Nephron (organoid): ENCODE results near the gene ESYT1.
A peak's percentile ranks its signal among the peaks of the same experiment; 100 is the strongest.

Source experiments
- H3K27ac Mint-ChIP-seq, 3 experiments: 2 replicates each; pipeline ENCODE4 v1.8.0; 2020; ENCODE audit warnings: mixed read lengths in 3 of 3, mild to moderate bottlenecking in 2 of 3, moderate library complexity in 1 of 3
- H3K27me3 Mint-ChIP-seq: 2 replicates; pipeline ENCODE4 v1.8.0; 2021; ENCODE audit warnings: low read depth, mild to moderate bottlenecking, moderate library complexity, mixed read lengths
- H3K36me3 Mint-ChIP-seq: 2 replicates; pipeline ENCODE4 v1.8.0; 2020; ENCODE audit warnings: low read depth, mixed read lengths
- H3K4me1 Mint-ChIP-seq: 2 replicates; pipeline ENCODE4 v1.8.0; 2020; ENCODE audit warnings: mixed read lengths
- H3K4me3 Mint-ChIP-seq, 3 experiments: 2 replicates each; pipeline ENCODE4 v1.8.0; 2020; ENCODE audit warnings: mild to moderate bottlenecking in 3 of 3, mixed read lengths in 3 of 3, moderate library complexity in 2 of 3
- H3K9me3 Mint-ChIP-seq: 2 replicates; pipeline ENCODE4 v1.8.0; 2020; ENCODE audit warnings: mixed read lengths
- TF ChIP-seq, protein P1 (sequence below), 3 experiments: fragments of 200-600 bp; sonication (generic); IDR thresholded peaks; one replicate each; pipeline ENCODE4 v1.5.0; 2021; ENCODE audit warnings: antibody characterized with exemption in 3 of 3; ENCODE audit not compliant: unreplicated experiment in 3 of 3

ESYT1 gene

DNA sequence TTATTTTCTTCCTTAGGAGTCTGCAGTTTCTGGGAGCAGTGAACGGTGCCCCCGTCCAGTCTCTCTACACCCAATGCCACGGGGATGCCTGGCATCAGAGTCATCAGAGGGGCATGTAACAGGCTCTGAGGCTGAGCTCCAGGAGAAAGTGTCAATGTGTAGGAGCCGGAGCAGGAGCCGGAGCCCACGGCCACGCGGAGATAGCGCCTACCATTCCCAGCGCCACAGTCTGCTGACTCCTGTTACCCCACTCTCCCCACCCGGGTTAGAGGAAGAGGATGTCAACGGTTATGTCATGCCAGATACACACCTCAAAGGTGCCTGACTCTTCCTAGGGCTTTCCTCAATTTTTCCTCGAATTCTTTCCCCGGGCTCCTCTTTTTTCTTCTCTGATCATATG, 27.0 kb upstream of the ESYT1 start:
- Mint-ChIP-seq H3K4me1 (peaks cover 20% of the 10 kb centered on the region), H3K9me3 (no peaks in the 10 kb centered on the region), H3K36me3 (peaks cover 28% of the 10 kb centered on the region), H3K27me3 (peaks cover 6% of the 10 kb centered on the region), H3K4me3 (no peak overlapping the region), H3K27ac (no peak overlapping the region)
- TF ChIP-seq, protein P1, sequence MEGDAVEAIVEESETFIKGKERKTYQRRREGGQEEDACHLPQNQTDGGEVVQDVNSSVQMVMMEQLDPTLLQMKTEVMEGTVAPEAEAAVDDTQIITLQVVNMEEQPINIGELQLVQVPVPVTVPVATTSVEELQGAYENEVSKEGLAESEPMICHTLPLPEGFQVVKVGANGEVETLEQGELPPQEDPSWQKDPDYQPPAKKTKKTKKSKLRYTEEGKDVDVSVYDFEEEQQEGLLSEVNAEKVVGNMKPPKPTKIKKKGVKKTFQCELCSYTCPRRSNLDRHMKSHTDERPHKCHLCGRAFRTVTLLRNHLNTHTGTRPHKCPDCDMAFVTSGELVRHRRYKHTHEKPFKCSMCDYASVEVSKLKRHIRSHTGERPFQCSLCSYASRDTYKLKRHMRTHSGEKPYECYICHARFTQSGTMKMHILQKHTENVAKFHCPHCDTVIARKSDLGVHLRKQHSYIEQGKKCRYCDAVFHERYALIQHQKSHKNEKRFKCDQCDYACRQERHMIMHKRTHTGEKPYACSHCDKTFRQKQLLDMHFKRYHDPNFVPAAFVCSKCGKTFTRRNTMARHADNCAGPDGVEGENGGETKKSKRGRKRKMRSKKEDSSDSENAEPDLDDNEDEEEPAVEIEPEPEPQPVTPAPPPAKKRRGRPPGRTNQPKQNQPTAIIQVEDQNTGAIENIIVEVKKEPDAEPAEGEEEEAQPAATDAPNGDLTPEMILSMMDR (IDR thresholded peaks at IDR 0.05; ENCODE audit: unreplicated experiment in 3 of 3), result no peak

DNA sequence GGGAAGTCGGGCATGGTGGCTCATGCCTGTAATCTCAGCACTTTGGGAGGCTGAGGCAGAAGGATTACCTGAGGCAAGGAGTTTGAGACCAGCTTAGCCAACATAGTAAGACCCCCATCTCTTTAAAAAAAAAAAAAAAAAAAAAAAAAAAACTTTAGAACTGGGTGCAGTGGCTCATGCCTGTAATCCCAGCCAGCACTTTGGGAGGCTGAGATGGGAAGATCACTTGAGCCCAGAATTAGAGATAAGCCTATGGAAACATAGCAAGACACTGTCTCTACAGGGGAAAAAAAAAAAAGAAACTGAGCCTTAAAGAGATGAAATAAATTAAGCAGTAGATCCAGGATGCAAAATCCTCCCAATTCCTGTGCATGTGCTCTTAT, 25.4 kb upstream of the ESYT1 start:
- H3K9me3 Mint-ChIP-seq, result no peaks in the 10 kb centered on the region
- TF ChIP-seq, protein P1 (IDR thresholded peaks at IDR 0.05; ENCODE audit: unreplicated experiment in 3 of 3), result no peak
- H3K27me3 Mint-ChIP-seq, result peaks cover 3% of the 10 kb centered on the region
- peak overlapping the region; percentile 93 to 95 (median 94) for H3K4me3 Mint-ChIP-seq
- peaks cover 32% of the 10 kb centered on the region for H3K4me1 Mint-ChIP-seq
- peak overlapping the region; percentile 90 to 97 (median 97) for H3K27ac Mint-ChIP-seq
- H3K36me3 Mint-ChIP-seq, result peaks cover 35% of the 10 kb centered on the region

DNA sequence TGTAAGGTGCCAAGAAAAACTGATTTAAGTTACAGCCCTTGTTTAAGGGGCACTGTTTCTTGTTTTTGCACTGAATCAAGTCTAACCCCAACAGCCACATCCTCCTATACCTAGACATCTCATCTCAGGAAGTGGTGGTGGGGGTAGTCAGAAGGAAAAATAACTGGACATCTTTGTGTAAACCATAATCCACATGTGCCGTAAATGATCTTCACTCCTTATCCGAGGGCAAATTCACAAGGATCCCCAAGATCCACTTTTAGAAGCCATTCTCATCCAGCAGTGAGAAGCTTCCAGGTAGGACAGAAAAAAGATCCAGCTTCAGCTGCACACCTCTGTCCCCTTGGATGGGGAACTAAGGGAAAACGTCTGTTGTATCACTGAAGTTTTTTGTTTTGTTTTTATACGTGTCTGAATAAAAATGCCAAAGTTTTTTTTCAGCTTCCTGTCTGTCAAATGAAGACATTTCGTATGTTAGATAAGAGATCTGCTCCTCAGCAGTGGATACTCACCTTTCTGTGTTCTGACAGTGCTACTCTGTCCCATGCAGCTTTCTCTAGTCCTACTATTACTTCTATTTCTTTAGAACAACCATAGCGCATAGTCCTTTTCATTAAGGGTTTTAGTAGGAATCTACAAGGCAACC, 24.9 kb upstream of the ESYT1 start:
- Mint-ChIP-seq H3K9me3 (no peaks in the 10 kb centered on the region), H3K27me3 (peaks cover 3% of the 10 kb centered on the region), H3K36me3 (peaks cover 38% of the 10 kb centered on the region), H3K27ac (peak overlapping the region; percentile 90 to 97 (median 97)), H3K4me1 (peaks cover 32% of the 10 kb centered on the region), H3K4me3 (peak overlapping the region; percentile 93 to 95 (median 94))
- TF ChIP-seq, protein P1 (IDR thresholded peaks at IDR 0.05; ENCODE audit: unreplicated experiment in 3 of 3), result no peak

DNA sequence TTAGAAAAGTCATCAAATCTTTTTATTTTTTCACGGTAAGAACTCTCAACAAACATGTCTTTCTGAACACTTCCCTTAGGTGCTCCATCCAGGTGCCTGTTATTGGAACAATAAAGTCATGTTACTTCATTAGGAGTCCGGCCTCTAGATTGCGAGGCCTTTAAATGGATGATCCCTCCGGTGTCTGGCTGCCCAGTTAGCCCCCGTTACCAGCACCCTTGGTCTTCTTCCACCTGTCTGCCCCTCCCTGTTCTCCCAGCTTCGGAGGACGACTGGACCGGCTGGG, 24.3 kb upstream of the ESYT1 start:
- Mint-ChIP-seq H3K4me1 (peaks cover 32% of the 10 kb centered on the region), H3K27ac (peak overlapping the region; percentile 90 to 97 (median 97)), H3K27me3 (peaks cover 3% of the 10 kb centered on the region), H3K36me3 (peaks cover 43% of the 10 kb centered on the region), H3K9me3 (no peaks in the 10 kb centered on the region), H3K4me3 (peak overlapping the region; percentile 93 to 95 (median 94))
- TF ChIP-seq, protein P1 (IDR thresholded peaks at IDR 0.05; ENCODE audit: unreplicated experiment in 3 of 3), result no peak

DNA sequence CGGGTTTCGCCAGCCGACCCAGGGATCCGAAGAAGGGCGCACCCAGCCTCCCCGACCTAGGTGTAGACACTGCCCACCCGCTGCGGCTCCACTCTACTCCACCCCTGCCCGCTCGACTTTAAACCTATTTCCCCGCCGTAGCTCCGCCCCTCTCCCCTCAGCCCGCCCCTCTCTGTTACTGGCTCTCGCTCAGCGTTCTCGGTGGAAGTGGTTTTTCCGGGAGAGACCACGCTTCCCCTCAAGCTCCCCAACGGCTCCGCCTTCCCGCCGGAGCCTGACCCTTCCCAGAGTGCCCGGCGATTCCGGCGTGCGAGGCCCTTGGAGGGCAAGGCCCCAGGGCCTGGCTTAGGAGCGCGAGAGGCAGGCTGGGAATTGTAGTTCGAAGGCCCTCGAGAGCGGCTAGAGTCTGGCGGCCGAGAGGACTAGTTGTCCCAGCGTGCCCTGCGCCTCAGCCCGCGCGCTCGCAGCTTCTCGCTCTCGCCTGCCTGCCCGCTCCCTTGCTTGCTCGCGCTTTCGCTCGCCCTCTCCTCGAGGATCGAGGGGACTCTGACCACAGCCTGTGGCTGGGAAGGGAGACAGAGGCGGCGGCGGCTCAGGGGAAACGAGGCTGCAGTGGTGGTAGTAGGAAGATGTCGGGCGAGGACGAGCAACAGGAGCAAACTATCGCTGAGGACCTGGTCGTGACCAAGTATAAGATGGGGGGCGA, 23.8 kb upstream of the ESYT1 start, which contains the start of gene PA2G4:
TSS of gene PA2G4 (plus strand) at position 451 of the 706 bp plus-strand sequence. CDS start at position 630, 179 bp downstream.
- H3K27ac Mint-ChIP-seq, result peak within 1 kb of the TSS; percentile 90 to 97 (median 97)
- H3K27me3 Mint-ChIP-seq, result no peaks in the 10 kb centered on the region
- H3K9me3 Mint-ChIP-seq, result no peaks in the 10 kb centered on the region
- TF ChIP-seq, protein P1 (IDR thresholded peaks at IDR 0.05; ENCODE audit: unreplicated experiment in 3 of 3), result no peak
- H3K4me3 Mint-ChIP-seq, result peak within 1 kb of the TSS; percentile 93 to 95 (median 94)
- peaks cover 32% of the 10 kb centered on the region for H3K4me1 Mint-ChIP-seq
- H3K36me3 Mint-ChIP-seq, result peaks cover 46% of the 10 kb centered on the region
